ENCODE measurements around the gene CMTM8.

GRCh38 chr3:32254268-32254667 is 15.8 kb downstream of the CMTM8 start:
- TF ChIP-seq POLR2A (IDR thresholded peaks at IDR 0.05; ENCODE audit: low read depth, low read length) (no peak), POLR2AphosphoS5 (IDR thresholded peaks at IDR 0.05; ENCODE audit: low read depth, low read length) (no peak), PAX5 (IDR thresholded peaks at IDR 0.05; ENCODE audit: insufficient read depth, low read length, severe bottlenecking) (no peak), POU2F2 (IDR thresholded peaks at IDR 0.05; ENCODE audit: low read depth, low read length) (no peak), SPI1 (IDR thresholded peaks at IDR 0.05; ENCODE audit: low read depth, low read length) (no peak), TAF1 (IDR thresholded peaks at IDR 0.05; ENCODE audit: low read depth, low read length) (no peak)

Data from GM12891 (cell line).